Stimulated activated naive CD8-positive, alpha-beta T cell treated with anti-CD3 and anti-CD28 coated beads, Interleukin-15, Interleukin-2, amounts not matched to agents 100 ng/mL and 50 ng/mL, for 24 hours (primary cell): ENCODE results near the gene ZNF425.

Experiments used
- H3K27ac Mint-ChIP-seq: one replicate; pipeline ENCODE4 v1.8.0; 2021; ENCODE audit warnings: mild to moderate bottlenecking, mixed read lengths
- H3K27me3 Mint-ChIP-seq: one replicate; pipeline ENCODE4 v1.8.0; 2021; ENCODE audit warnings: mixed read lengths
- H3K36me3 Mint-ChIP-seq: one replicate; pipeline ENCODE4 v1.8.0; 2021; ENCODE audit warnings: low read depth, mixed read lengths
- H3K4me1 Mint-ChIP-seq: one replicate; pipeline ENCODE4 v1.8.0; 2021; ENCODE audit warnings: low read depth, mixed read lengths
- H3K4me3 Mint-ChIP-seq: one replicate; pipeline ENCODE4 v1.8.0; 2021; ENCODE audit warnings: mild to moderate bottlenecking, mixed read lengths
- H3K9me3 Mint-ChIP-seq: one replicate; pipeline ENCODE4 v1.8.0; 2021; ENCODE audit warnings: mixed read lengths

Gene ZNF425, protein sequence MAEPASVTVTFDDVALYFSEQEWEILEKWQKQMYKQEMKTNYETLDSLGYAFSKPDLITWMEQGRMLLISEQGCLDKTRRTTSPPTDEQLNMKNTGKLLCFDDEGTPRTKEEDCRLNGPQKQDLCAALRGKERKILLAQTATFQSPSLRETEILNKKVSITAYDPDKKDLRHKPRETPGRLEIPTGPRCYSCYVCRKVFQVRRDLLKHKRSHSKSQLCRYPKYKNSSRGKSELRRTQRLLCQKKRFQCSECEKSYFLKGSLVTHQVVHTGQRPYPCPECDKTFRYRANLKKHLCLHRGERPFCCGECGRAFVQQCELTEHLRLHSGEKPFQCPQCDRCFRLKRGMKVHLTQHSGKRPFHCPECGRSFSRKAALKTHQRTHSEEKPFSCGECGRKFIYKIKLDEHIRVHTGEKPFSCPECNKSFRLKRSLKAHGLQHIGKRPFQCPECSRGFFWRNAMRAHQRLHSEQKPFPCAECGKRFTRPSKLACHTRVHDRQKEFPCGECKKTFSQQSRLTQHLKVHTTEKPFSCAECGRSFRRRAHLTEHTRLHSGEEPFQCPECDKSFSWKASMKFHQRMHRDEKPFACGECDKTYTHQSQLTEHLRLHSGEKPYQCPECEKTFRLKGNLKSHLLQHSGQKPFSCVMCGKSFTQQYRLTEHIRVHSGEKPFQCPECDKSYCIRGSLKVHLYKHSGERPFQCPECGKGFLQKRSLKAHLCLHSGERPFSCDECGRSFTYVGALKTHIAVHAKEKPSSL

DNA sequence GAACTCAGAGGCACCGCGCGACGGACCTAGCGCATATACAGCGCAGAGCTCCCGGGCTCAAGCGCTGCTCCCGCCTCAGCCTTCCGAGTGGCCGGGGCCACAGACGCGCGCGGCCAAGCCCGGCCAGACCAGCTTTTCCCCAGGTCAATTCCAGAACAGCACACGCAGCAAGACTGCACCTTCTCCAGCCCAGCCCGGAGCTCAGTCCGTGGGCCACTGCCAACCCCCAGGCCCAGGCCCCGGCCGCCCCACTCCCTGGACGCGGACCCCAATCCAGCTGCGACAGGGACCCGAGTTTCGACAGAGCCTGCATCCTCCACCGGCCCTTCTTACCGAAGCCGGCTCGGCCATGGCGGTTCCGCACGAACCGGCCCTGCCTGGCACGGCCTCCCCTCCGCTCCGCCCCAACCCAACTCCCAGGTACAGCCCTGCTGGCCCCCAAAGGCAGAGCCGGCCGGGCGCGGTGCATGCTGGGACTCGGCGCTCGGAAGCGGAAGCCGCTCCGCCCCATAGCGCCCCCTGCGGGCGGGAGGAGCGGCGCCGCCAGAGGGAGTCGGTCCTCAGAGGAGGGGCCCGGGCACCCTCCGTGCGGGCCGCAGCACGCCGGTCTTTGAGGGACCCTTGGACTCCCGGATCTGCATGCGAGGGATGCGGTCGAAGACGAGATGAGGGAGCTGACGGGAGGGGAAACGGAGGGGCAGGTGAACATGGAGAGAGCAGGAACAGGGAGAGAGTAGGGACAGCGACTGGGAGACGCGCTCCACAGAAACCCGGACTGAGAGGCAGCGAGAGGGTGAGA lies at the start of gene ZNF425:
ZNF425 (minus strand) TSS at position 462 of the 799 bp plus-strand sequence; CDS start at position 351, 111 bp downstream.
- H3K4me1 Mint-ChIP-seq: peaks cover 18% of the 10 kb centered on the region
- peaks cover 5% of the 10 kb centered on the region for H3K9me3 Mint-ChIP-seq
- peak within 1 kb of the TSS; percentile 100 for H3K27ac Mint-ChIP-seq
- H3K27me3 Mint-ChIP-seq: no peaks in the 10 kb centered on the region
- H3K4me3 Mint-ChIP-seq: peak within 1 kb of the TSS; percentile 98
- H3K36me3 Mint-ChIP-seq: peaks cover 32% of the 10 kb centered on the region

DNA sequence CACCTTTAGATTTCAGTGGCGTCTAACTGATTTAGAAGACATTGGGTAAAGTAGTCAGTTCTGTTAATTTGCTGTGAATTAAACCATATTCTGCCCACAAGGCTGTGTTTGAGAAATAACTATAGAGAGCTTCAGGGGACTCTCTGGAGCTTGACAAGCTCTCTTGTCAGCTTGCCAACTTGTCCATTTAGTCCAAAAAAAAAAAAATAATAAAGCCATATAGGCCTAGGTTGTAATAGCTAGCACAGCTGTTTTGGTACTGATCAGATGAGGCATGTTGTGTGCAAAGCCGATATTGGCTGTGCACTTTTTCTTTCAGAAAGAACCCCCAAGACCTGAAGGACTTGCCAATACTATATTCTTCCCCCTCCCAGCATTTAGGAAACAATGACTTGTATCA lies 49.0 kb upstream of the ZNF425 start:
- Mint-ChIP-seq H3K27ac (no peak overlapping the region), H3K9me3 (no peaks in the 10 kb centered on the region), H3K4me1 (no peaks in the 10 kb centered on the region), H3K4me3 (no peak overlapping the region), H3K27me3 (no peaks in the 10 kb centered on the region), H3K36me3 (peaks cover 50% of the 10 kb centered on the region)

DNA sequence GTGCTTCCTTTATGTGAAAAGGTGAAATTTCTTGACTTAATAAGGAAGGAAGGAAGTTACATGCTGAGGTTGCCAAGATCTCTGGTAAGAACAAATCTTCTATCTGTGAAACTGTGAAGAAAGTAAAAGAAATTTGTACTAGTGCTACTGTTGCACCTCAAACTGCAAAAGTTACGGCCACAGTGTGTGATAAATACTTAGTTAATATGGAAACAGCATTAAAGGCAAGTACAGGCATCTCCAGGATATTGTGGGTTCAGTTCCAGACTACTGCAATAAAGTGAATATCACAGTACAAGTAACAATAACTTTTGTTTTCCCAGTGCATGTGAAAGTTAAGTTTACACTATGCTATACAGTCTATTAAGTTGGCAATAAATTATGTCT lies 46.4 kb upstream of the ZNF425 start:
- no peak overlapping the region for H3K27ac Mint-ChIP-seq
- H3K9me3 Mint-ChIP-seq: no peaks in the 10 kb centered on the region
- H3K27me3 Mint-ChIP-seq: no peaks in the 10 kb centered on the region
- H3K36me3 Mint-ChIP-seq: peaks cover 45% of the 10 kb centered on the region
- no peak overlapping the region for H3K4me3 Mint-ChIP-seq
- H3K4me1 Mint-ChIP-seq: no peaks in the 10 kb centered on the region

DNA sequence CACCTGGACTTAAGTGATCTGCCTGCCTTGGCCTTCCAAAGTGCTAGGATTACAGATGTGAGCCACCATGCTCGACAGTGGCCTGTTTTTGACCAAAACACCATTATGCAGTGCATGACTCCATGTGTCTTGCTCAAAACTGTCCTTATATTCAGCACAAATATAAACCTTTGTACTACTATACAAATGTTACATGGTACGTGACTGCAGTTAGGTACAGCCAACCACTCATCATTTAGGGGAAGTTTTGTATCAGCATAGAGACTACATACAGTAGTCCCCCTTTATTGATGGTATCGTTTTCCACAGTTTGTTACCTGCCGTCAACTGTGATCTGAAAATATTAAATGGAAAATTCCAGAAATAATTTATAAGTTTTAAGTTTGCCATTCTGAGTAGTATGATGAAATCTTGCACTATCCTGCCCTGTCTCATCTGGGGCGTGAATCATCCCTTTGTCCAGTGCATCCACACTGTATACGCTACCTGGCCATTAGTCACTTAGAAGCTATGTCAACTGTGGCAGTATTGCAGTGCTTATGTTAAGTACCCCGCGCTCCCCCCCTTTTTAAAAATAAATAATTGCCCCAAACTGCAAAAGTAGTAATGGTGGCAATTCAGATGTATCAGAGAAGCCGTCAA lies 45.9 kb upstream of the ZNF425 start:
- Mint-ChIP-seq H3K4me3 (no peak overlapping the region), H3K27ac (no peak overlapping the region), H3K27me3 (no peaks in the 10 kb centered on the region), H3K9me3 (no peaks in the 10 kb centered on the region), H3K4me1 (no peaks in the 10 kb centered on the region), H3K36me3 (peaks cover 43% of the 10 kb centered on the region)

DNA sequence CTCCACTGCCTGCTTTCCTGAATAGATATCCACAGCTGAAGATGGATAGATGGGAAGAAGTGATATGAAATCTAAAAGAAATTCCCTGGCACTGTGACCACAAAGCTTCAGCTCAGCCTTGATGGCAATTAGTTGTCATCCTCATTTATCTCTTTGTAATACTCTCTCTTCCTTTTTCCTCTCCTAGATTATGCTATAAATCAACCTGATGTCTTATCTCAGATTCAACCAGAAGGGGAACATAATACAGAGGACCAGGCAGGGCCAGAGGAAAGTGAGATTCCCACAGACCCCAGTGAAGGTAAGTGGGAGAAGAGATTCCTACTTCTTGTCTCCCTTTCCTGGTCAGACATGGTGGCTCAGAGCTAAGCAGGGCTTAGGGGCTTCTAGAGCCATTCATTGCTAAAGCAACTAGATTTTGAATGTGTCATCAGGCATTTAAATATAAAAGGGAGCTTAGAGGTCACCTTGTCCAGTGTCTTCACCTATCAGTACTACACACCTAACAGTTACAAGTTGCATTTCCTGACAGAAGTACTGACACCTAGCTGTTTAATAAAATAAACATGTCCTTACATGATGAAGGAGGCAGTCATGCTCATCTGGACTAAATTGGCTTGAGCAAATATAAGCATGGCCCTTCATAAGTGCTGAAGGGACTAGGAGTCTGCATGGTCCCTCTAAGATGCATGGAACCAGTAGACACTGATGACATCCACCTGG lies 40.7 kb upstream of the ZNF425 start:
- Mint-ChIP-seq H3K9me3 (no peaks in the 10 kb centered on the region), H3K4me1 (no peaks in the 10 kb centered on the region), H3K27ac (no peak overlapping the region), H3K36me3 (peaks cover 52% of the 10 kb centered on the region), H3K27me3 (no peaks in the 10 kb centered on the region), H3K4me3 (no peak overlapping the region)

DNA sequence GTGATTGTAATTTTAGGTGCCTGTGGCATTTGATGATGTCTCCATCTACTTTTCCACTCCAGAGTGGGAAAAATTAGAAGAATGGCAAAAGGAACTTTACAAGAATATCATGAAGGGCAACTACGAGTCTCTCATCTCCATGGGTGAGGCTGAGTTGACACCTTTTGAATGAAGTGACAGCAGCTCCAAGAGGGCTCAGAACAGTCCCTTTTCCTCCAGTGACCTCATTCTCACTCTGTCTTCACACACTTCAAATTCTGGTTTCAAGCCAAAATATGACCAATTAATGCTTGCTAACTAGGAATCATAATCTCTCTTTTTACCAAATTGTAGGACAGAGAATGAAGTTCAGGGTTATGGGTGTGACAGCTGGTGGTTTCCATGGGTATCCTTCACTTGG lies 40.0 kb upstream of the ZNF425 start:
- H3K4me1 Mint-ChIP-seq: peaks cover 3% of the 10 kb centered on the region
- no peaks in the 10 kb centered on the region for H3K9me3 Mint-ChIP-seq
- peaks cover 57% of the 10 kb centered on the region for H3K36me3 Mint-ChIP-seq
- H3K4me3 Mint-ChIP-seq: no peak overlapping the region
- H3K27ac Mint-ChIP-seq: no peak overlapping the region
- H3K27me3 Mint-ChIP-seq: no peaks in the 10 kb centered on the region

DNA sequence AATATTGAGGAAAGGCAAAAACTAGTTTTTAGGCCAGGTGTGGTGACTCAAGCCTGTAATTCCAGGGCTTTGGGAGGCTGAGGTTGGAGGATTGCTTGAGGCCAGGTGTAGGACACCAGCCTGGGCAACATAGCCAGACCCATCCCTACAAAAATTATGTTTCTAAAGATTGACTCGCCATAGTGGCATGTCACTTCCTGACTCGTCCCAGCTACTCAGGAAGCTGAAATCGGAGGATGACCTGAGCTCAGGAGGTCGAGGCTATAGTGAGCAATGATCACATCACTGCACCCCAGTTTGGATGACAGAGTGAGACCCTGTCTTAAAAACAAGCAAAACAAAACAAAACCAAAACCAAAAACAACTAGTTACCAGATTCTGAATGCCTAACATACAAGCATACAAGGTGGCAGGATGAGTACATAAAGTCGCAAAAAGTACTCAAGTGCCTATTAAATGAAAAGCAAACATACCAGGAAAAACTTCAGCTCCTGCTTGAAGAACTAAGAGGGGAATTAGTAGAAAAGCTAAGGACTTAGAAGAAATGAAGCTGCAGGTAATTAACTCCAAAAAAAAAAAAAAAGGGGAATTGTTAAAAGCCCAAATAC lies 35.2 kb upstream of the ZNF425 start:
- H3K4me3 Mint-ChIP-seq: no peak overlapping the region
- H3K27ac Mint-ChIP-seq: peak overlapping the region; percentile 40
- no peaks in the 10 kb centered on the region for H3K27me3 Mint-ChIP-seq
- peaks cover 54% of the 10 kb centered on the region for H3K36me3 Mint-ChIP-seq
- no peaks in the 10 kb centered on the region for H3K9me3 Mint-ChIP-seq
- H3K4me1 Mint-ChIP-seq: peaks cover 22% of the 10 kb centered on the region

DNA sequence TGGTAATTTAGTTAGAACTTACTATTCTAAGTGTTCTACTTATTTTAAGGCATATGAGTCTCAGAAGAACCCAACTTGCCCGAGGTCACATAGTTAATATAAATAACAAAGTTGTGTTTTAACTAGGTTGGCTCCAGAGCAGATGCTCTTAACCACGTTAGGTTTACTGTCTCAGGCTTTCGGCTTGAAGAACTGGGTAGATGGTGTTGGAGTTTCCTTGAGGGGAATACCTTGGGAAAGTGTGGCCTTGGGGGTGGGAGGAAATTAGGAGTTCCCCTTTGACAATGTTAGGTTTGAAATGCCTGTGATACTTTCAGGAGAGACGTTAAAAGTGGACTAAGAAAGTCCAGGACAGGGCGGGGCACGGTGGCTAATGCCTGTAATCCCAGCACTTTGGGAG lies 30.8 kb upstream of the ZNF425 start:
- Mint-ChIP-seq H3K36me3 (peaks cover 57% of the 10 kb centered on the region), H3K27me3 (no peaks in the 10 kb centered on the region), H3K4me1 (peaks cover 22% of the 10 kb centered on the region), H3K27ac (no peak overlapping the region), H3K4me3 (no peak overlapping the region), H3K9me3 (no peaks in the 10 kb centered on the region)

DNA sequence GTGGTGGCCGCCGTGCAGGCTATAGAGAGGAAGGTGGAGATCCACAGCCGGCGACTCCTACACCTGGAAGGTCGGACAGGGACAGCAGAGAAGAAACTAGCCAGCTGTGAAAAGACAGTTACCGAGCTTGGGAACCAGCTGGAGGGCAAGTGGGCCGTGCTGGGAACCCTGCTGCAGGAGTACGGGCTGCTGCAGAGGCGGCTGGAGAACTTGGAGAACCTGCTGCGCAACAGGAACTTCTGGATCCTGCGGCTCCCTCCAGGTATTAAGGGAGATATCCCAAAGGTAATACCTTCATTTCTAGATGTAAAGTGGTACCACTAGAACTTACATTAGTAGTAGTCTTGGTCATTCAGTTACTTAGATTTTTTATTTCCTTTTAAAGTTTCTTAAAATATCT lies 27.9 kb upstream of the ZNF425 start:
- Mint-ChIP-seq H3K36me3 (peaks cover 40% of the 10 kb centered on the region), H3K27me3 (no peaks in the 10 kb centered on the region), H3K27ac (no peak overlapping the region), H3K4me1 (peaks cover 16% of the 10 kb centered on the region), H3K4me3 (no peak overlapping the region), H3K9me3 (no peaks in the 10 kb centered on the region)

DNA sequence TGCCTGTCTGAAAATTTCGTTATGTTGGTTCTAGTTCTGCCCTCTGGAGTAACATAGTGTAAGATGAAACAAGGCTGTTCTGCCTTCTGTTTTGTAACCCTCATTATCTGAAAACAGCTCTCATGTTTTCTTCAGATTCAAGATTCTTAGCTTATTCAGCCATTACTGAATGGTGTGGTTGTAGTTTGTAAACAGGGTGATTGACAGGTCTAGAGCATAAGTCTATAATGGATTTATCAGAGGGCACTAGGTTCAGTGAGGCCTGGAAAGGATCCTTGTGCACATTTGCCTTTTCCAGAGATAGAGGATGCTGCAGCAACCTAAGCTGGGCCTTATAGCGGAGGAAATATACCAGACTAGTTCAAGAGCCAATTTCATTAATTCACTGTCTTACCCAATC lies 27.2 kb upstream of the ZNF425 start:
- no peak overlapping the region for H3K4me3 Mint-ChIP-seq
- H3K27me3 Mint-ChIP-seq: no peaks in the 10 kb centered on the region
- H3K36me3 Mint-ChIP-seq: peaks cover 39% of the 10 kb centered on the region
- H3K9me3 Mint-ChIP-seq: no peaks in the 10 kb centered on the region
- H3K4me1 Mint-ChIP-seq: peaks cover 22% of the 10 kb centered on the region
- H3K27ac Mint-ChIP-seq: no peak overlapping the region

DNA sequence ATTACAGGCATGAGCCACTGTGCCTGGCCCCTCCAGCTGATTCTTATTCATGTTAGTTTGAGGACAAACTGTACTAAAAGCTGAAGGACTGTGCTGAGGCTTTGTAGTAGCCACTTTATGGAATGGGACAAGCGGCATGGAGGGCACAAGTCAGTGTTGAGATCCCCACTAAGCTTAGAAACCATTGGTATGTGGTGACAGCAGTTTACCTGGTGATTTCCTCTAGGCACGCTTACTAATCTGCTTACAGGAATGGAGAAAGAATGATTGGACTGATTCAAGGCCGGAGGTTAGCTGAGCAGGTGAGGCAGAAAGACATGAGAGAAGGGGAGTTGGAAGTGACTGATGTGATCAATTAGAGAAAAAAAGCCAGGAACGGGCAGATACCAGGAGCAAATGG lies 24.9 kb upstream of the ZNF425 start:
- H3K9me3 Mint-ChIP-seq: no peaks in the 10 kb centered on the region
- peaks cover 31% of the 10 kb centered on the region for H3K36me3 Mint-ChIP-seq
- no peak overlapping the region for H3K4me3 Mint-ChIP-seq
- peaks cover 28% of the 10 kb centered on the region for H3K4me1 Mint-ChIP-seq
- no peak overlapping the region for H3K27ac Mint-ChIP-seq
- no peaks in the 10 kb centered on the region for H3K27me3 Mint-ChIP-seq

DNA sequence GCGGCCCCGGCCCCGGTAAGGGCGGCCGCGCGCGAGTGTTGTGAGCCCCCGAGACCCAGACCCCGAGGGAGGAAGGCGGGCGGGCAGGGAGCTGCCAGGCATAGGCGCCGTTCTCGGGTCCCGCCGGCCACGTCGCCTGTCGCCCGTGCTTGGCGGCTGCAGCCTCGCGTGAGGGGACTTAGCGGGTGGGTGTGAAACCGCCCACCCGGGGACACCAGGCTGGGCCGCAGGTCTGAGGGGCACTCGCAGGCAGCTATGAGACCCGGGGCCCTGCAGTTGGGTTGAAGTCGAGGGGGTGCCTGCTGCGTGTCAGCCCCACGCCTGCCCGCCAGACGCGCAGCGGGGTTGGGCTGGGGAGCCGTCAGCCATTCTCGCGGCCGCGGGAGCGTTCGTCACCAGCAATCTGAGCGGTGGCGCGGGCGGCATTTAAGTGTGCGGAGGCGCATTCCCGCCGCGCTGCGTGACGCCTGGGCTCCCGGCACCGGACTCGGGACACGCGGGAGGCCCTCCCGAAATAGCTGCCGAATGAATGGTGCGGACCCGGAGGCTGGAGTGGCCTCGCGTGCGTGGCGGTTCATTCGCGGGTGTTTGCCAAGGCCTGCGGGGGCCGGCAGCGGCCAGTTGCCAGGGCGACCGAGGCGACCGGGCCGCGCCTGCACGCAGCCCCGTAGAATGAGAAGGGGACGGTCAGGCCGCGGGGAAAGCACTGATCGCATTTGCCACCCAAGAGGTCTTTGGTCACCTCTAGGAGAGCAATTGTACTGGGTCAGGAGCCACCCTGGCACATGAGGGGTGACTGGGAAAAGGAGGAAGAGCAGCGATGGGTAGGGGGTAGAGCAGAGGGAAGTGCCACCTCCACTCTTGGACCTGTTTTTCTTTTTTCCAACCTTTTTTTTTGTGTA lies 21.9 kb upstream of the ZNF425 start:
- Mint-ChIP-seq H3K9me3 (no peaks in the 10 kb centered on the region), H3K27me3 (no peaks in the 10 kb centered on the region), H3K27ac (peak overlapping the region; percentile 77), H3K4me1 (peaks cover 40% of the 10 kb centered on the region), H3K36me3 (peaks cover 15% of the 10 kb centered on the region), H3K4me3 (peak overlapping the region; percentile 87)
